Esophagus muscularis mucosa (tissue), 4 donors: ENCODE results near the gene CYP27B1. TPM values are rescaled to one million over a fixed set of nuclear protein-coding genes. Genes with fewer than 3 reads are reported as not detected.

Experiments used
- DNase-seq: peaks from one replicate; pipeline ENCODE4 v3.0.0-alpha.2; 2017; ENCODE audit errors: extremely low spot score
- H3K27ac ChIP-seq, 4 donors: fragments of 200-600 bp; sonication (generic); replicated peaks in 1 of 4; 1 replicate in 3 of 4; 2 replicates in 1 of 4; pipeline ENCODE4 v1.5.1; 2016 to 2019; ENCODE audit warnings: mild to moderate bottlenecking in 1 of 4
- H3K27me3 ChIP-seq, 4 donors: fragments of 200-600 bp; sonication (generic); one replicate each; pipeline versions ENCODE4 v1.5.1 to v1.6.0; 2016 to 2019
- H3K36me3 ChIP-seq, 4 donors: fragments of 200-600 bp; sonication (generic); one replicate each; pipeline ENCODE4 v1.5.1; 2016 to 2019
- H3K4me1 ChIP-seq, 4 donors: fragments of 200-600 bp; sonication (generic); one replicate each; pipeline ENCODE4 v1.5.1; 2016 to 2019
- H3K4me3 ChIP-seq, 4 donors: fragments of 200-600 bp; sonication (generic); 1 replicate in 2 of 4; 2 replicates in 2 of 4; pipeline ENCODE4 v1.5.1; 2016 to 2019; ENCODE audit warnings: mild to moderate bottlenecking in 4 of 4, moderate library complexity in 1 of 4
- H3K9me3 ChIP-seq, 4 donors: fragments of 200-600 bp; sonication (generic); 1 replicate in 3 of 4; 2 replicates in 1 of 4; pipeline ENCODE4 v1.5.1; 2016 to 2019
- CTCF ChIP-seq, 3 experiments: fragments of 200-600 bp in 2 of 3; fragments of 450-650 bp in 1 of 3; sonication (generic) in 2 of 3; IDR thresholded peaks; one replicate each; pipeline ENCODE4 v1.5.1; 2017 to 2019; ENCODE audit warnings: antibody characterized with exemption in 3 of 3, mild to moderate bottlenecking in 2 of 3, moderate library complexity in 1 of 3
- EP300 ChIP-seq: sonication (generic); formaldehyde crosslinking; IDR thresholded peaks from one replicate; pipeline ENCODE4 v1.6.1; 2017; ENCODE audit warnings: antibody characterized with exemption
- POLR2A ChIP-seq: fragments of 450-650 bp; IDR thresholded peaks from one replicate; pipeline ENCODE4 v1.6.1; 2017; ENCODE audit warnings: antibody characterized with exemption, moderate library complexity, mild to moderate bottlenecking, low read depth
- POLR2AphosphoS5 ChIP-seq, 2 donors: sonication (generic); formaldehyde crosslinking; IDR thresholded peaks; one replicate each; pipeline ENCODE4 v1.6.1; 2017; ENCODE audit warnings: antibody characterized with exemption in 2 of 2
- WGBS: methylation state at CpG from one replicate; pipeline ENCODE4 v1.1.5; 2018; 5-methylcytosine and 5-hydroxymethylcytosine counted together
- intact Hi-C: fragments of 100-400 bp; cut with DNase I; formaldehyde crosslinking; loops from one replicate; pipeline ENCODE4 v1.15.1; 2023
- total RNA-seq, 4 donors: library from RNA; depleted of rRNA; stranded (reverse); fragments of >200 nt; gene quantifications; one replicate each; pipeline versions ENCODE4 v1.1.0 to v1.2.1, GENCODE V29; 2016

CYP27B1 gene
- total RNA-seq, 4 donors from 2014 or later = 0.32 to 0.66 TPM; not detected in 2

GRCh38 chr12:57733928-57734327 lies 33.0 kb downstream of the CYP27B1 start:
- Histone ChIP-seq H3K27me3 (peaks cover 16 to 87% (median 48%) of the 10 kb centered on the region in 4 donors), H3K9me3 (no peaks in the 10 kb centered on the region), H3K27ac (no peak overlapping the region), H3K4me1 (peaks cover 36 to 38% (median 37%) of the 10 kb centered on the region in 4 donors), H3K4me3 (no peak overlapping the region), H3K36me3 (no peaks in the 10 kb centered on the region)
- intact Hi-C loops = no loop called here
- TF ChIP-seq EP300 (no peak), CTCF (IDR thresholded peaks at IDR 0.05) (no peak), POLR2A (no peak), POLR2AphosphoS5 (IDR thresholded peaks at IDR 0.05) (no peak)
- no CpG with 5 or more reads among the region's 6 CpGs for whole genome bisulfite sequencing
- DNase-seq = no peak

- TF ChIP-seq POLR2AphosphoS5 (IDR thresholded peaks at IDR 0.05) = no peak
- no peak for TF ChIP-seq EP300
- no peak for TF ChIP-seq CTCF (IDR thresholded peaks at IDR 0.05)
- no peak for TF ChIP-seq POLR2A
- Histone ChIP-seq H3K36me3 (no peaks in the 10 kb centered on the region), H3K4me3 (no peak overlapping the region), H3K9me3 (no peaks in the 10 kb centered on the region), H3K4me1 (peaks cover 27 to 29% (median 28%) of the 10 kb centered on the region in 4 donors), H3K27me3 (peaks cover 16 to 85% (median 38%) of the 10 kb centered on the region in 4 donors), H3K27ac (no peak overlapping the region)
- intact Hi-C loops = no loop called here
- 82% methylated on average over 10 of the region's 11 CpGs for WGBS
- DNase-seq = no peak
These were observed 33.9 kb downstream of the CYP27B1 start for GRCh38 chr12:57732726-57733593.

GRCh38 chr12:57732270-57732669 lies 34.6 kb downstream of the CYP27B1 start:
- TF ChIP-seq POLR2A (no peak), EP300 (no peak)
- H3K4me1 ChIP-seq = peaks cover 21 to 28% (median 23%) of the 10 kb centered on the region in 4 donors
- H3K4me3 ChIP-seq = no peak overlapping the region
- H3K9me3 ChIP-seq = no peaks in the 10 kb centered on the region
- WGBS = 75% methylated on average over 3 of the region's 4 CpGs
- no peaks in the 10 kb centered on the region for H3K36me3 ChIP-seq
- no peak for DNase-seq
- no peak overlapping the region for H3K27ac ChIP-seq
- peaks cover 12 to 85% (median 34%) of the 10 kb centered on the region in 4 donors for H3K27me3 ChIP-seq
- intact Hi-C loops = no loop called here

- H3K4me3 ChIP-seq = no peak overlapping the region
- intact Hi-C loops = no loop called here
- H3K36me3 ChIP-seq = no peaks in the 10 kb centered on the region
- no peak for DNase-seq
- H3K9me3 ChIP-seq = no peaks in the 10 kb centered on the region
- TF ChIP-seq POLR2AphosphoS5 (IDR thresholded peaks at IDR 0.05) (no peak), EP300 (no peak), POLR2A (no peak), CTCF (IDR thresholded peaks at IDR 0.05) (no peak)
- H3K27ac ChIP-seq = no peak overlapping the region
- peaks cover 14 to 85% (median 29%) of the 10 kb centered on the region in 4 donors for H3K27me3 ChIP-seq
- H3K4me1 ChIP-seq = peaks cover 21 to 28% (median 23%) of the 10 kb centered on the region in 4 donors
- 83% methylated on average over 19 of the region's 19 CpGs for WGBS
These were observed 35.3 kb downstream of the CYP27B1 start for GRCh38 chr12:57731411-57732080.
